Purkinje cell (primary cell): Measurements from ENCODE around the gene KRTAP10-1. TPM values are rescaled to one million over a fixed set of nuclear protein-coding genes. Genes with fewer than 3 reads are reported as not detected.

Experiments used
- polyA plus RNA-seq: library from polyadenylated mRNA; unstranded; fragments of >200 nt; fragmentation: Nextera tagmentation; gene quantifications from 2 replicates; pipeline ENCODE4 v1.2.1, GENCODE V29; 2014

The KRTAP10-1 gene
- polyA plus RNA-seq, result not detected in 2 replicates

GRCh38 chr21:44539991-44540666 lies at the start of gene KRTAP10-1:
KRTAP10-1 (minus strand) TSS chr21:44540195; CDS start chr21:44540150, 45 bp downstream.

GRCh38 chr21:44580231-44580821 lies 40.3 kb upstream of the KRTAP10-1 start, which contains the start of gene KRTAP10-5:
KRTAP10-5 (minus strand) TSS chr21:44580604; CDS start chr21:44580578, 26 bp downstream.

GRCh38 chr21:44573630-44574456 lies 33.8 kb upstream of the KRTAP10-1 start, which contains the start of gene KRTAP10-4:
KRTAP10-4 (plus strand) TSS chr21:44573729; CDS start chr21:44573759, 30 bp downstream.

GRCh38 chr21:44558695-44559094 lies 18.7 kb upstream of the KRTAP10-1 start, which contains the start of gene KRTAP10-3:
KRTAP10-3 (minus strand) TSS chr21:44558795; CDS start chr21:44558715, 80 bp downstream.

GRCh38 chr21:44551340-44551961 lies 11.5 kb upstream of the KRTAP10-1 start, which contains the start of gene KRTAP10-2:
KRTAP10-2 (minus strand) TSS chr21:44551505; CDS start chr21:44551458, 47 bp downstream.

Other genes with a start within 250 kb of the KRTAP10-1 start
- 2.0 and 3.1 TPM in 2 replicates for gene PFKL, start 240.1 kb downstream of the KRTAP10-1 start, polyA plus RNA-seq
- 0.74 and 5.1 TPM in 2 replicates for gene CFAP410, start 200.8 kb downstream of the KRTAP10-1 start, polyA plus RNA-seq
- 4.9 and 6.2 TPM in 2 replicates for gene TRPM2, start 186.6 kb downstream of the KRTAP10-1 start, polyA plus RNA-seq
- not detected in 2 replicates for gene LRRC3, start 84.7 kb downstream of the KRTAP10-1 start, polyA plus RNA-seq
- not detected in 2 replicates for gene KRTAP10-2, start 11.3 kb upstream of the KRTAP10-1 start, polyA plus RNA-seq
- not detected in 2 replicates for gene KRTAP10-3, start 18.6 kb upstream of the KRTAP10-1 start, polyA plus RNA-seq
- gene KRTAP10-4, start 33.5 kb upstream of the KRTAP10-1 start, polyA plus RNA-seq, result not detected in 2 replicates
- gene KRTAP10-5, start 40.4 kb upstream of the KRTAP10-1 start, polyA plus RNA-seq, result not detected in 2 replicates
- gene KRTAP10-6, start 52.3 kb upstream of the KRTAP10-1 start, polyA plus RNA-seq, result not detected in 2 replicates
- gene KRTAP10-7, start 60.4 kb upstream of the KRTAP10-1 start, polyA plus RNA-seq, result not detected in 2 replicates
- gene KRTAP10-8, start 71.9 kb upstream of the KRTAP10-1 start, polyA plus RNA-seq, result not detected in 2 replicates
- not detected in 2 replicates for gene KRTAP10-9, start 86.9 kb upstream of the KRTAP10-1 start, polyA plus RNA-seq
- gene KRTAP10-10, start 97.2 kb upstream of the KRTAP10-1 start, polyA plus RNA-seq, result not detected in 2 replicates
- gene KRTAP10-11, start 106.2 kb upstream of the KRTAP10-1 start, polyA plus RNA-seq, result not detected in 2 replicates
- not detected in 2 replicates for gene KRTAP12-4, start 114.5 kb upstream of the KRTAP10-1 start, polyA plus RNA-seq
- gene KRTAP12-3, start 117.7 kb upstream of the KRTAP10-1 start, polyA plus RNA-seq, result not detected in 2 replicates
- gene KRTAP12-2, start 126.7 kb upstream of the KRTAP10-1 start, polyA plus RNA-seq, result not detected in 2 replicates
- gene KRTAP12-1, start 142.0 kb upstream of the KRTAP10-1 start, polyA plus RNA-seq, result not detected in 2 replicates
- gene KRTAP10-12, start 157.0 kb upstream of the KRTAP10-1 start, polyA plus RNA-seq, result not detected in 2 replicates
- gene TSPEAR, start 171.4 kb upstream of the KRTAP10-1 start, polyA plus RNA-seq, result not detected in 2 replicates